Medulla oblongata (tissue), 1 donor: Measurements from ENCODE around the gene LAMA2.

Source experiments
- DNase-seq: peaks from one replicate; pipeline ENCODE4 v3.0.0-alpha.2; 2015; ENCODE audit errors: extremely low spot score

Gene LAMA2

GRCh38 chr6:129515004-129515403 is 632.1 kb downstream of the LAMA2 start:
- DNase-seq = no peak

GRCh38 chr6:129516005-129516404 is 633.1 kb downstream of the LAMA2 start:
- no peak for DNase-seq

GRCh38 chr6:129516787-129517186 is 633.8 kb downstream of the LAMA2 start:
- no peak for DNase-seq

GRCh38 chr6:129517288-129517687 is 634.4 kb downstream of the LAMA2 start:
- DNase-seq = no peak

GRCh38 chr6:129519750-129520149 is 636.8 kb downstream of the LAMA2 start:
- DNase-seq = no peak

GRCh38 chr6:129521946-129522345 is 639.0 kb downstream of the LAMA2 start:
- DNase-seq = no peak

- DNase-seq = no peak
Observed at GRCh38 chr6:129523816-129524215, 640.9 kb downstream of the LAMA2 start.

GRCh38 chr6:129525055-129525454 is 642.1 kb downstream of the LAMA2 start:
- DNase-seq = no peak

GRCh38 chr6:129534926-129535325 is 652.0 kb downstream of the LAMA2 start:
- no peak for DNase-seq

- DNase-seq = no peak
Observed at GRCh38 chr6:129536271-129536670, 653.3 kb downstream of the LAMA2 start.

GRCh38 chr6:129539032-129539431 is 656.1 kb downstream of the LAMA2 start:
- no peak for DNase-seq

- no peak for DNase-seq
Observed at GRCh38 chr6:129542705-129543104, 659.8 kb downstream of the LAMA2 start.

- no peak for DNase-seq
Observed at GRCh38 chr6:129543981-129544380, 661.0 kb downstream of the LAMA2 start.

- DNase-seq = no peak
Observed at GRCh38 chr6:129544892-129545612, 662.1 kb downstream of the LAMA2 start.

GRCh38 chr6:129546702-129547101 is 663.8 kb downstream of the LAMA2 start:
- no peak for DNase-seq

- DNase-seq = no peak
Observed at GRCh38 chr6:129551486-129551885, 668.5 kb downstream of the LAMA2 start.

GRCh38 chr6:129552413-129552812 is 669.5 kb downstream of the LAMA2 start:
- no peak for DNase-seq

- no peak for DNase-seq
Observed at GRCh38 chr6:129555206-129555832, 672.4 kb downstream of the LAMA2 start.

GRCh38 chr6:129558248-129558647 is 675.3 kb downstream of the LAMA2 start:
- DNase-seq = no peak

GRCh38 chr6:129565366-129565765 is 682.4 kb downstream of the LAMA2 start:
- DNase-seq = no peak

GRCh38 chr6:129565811-129566210 is 682.9 kb downstream of the LAMA2 start:
- DNase-seq = no peak
